GM19395 (cell line): ENCODE measurements around the gene NFE2L1.
A peak's percentile ranks its signal among the peaks of the same experiment; 100 is the strongest.
"Not testable (repeated sequence)": the region's sequence is repeated elsewhere in the genome, so short reads cannot be mapped to it uniquely, and the experiment has no call there.

ENCODE experiments used
- ATAC-seq: cut with Tn5 transposase; IDR thresholded peaks from one replicate; pipeline ENCODE4 v1.9.1; 2021; ENCODE audit warnings: mild to moderate bottlenecking, moderate library complexity; ENCODE audit not compliant: unreplicated experiment

Gene NFE2L1

DNA sequence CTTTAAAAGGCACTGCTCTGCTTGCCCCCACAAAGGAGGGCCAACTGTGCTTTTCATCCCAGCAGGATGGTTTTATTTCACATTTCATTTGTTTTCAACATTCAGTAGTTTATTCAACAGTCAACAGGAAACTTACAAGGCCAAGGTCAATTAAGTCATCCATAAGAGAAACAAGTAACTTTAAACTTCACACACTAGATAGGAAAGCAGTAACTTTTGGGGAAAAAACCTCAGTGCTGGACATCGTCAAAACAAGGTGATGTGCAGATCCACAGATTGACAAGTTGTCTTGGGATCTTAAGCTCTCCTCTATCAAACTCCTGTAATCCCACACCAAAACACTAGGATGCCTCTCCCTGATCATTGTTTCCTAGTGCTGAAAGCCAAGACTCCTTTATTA lies 18.5 kb downstream of the NFE2L1 start:
- no peak for ATAC-seq

GRCh38 chr17:48067245-48067644 lies 19.1 kb downstream of the NFE2L1 start:
- ATAC-seq = no peak

- ATAC-seq = not testable (repeated sequence)
Observed at GRCh38 chr17:48067808-48068207, 19.6 kb downstream of the NFE2L1 start.

GRCh38 chr17:48068491-48068961 lies 20.4 kb downstream of the NFE2L1 start:
- ATAC-seq = no peak

DNA sequence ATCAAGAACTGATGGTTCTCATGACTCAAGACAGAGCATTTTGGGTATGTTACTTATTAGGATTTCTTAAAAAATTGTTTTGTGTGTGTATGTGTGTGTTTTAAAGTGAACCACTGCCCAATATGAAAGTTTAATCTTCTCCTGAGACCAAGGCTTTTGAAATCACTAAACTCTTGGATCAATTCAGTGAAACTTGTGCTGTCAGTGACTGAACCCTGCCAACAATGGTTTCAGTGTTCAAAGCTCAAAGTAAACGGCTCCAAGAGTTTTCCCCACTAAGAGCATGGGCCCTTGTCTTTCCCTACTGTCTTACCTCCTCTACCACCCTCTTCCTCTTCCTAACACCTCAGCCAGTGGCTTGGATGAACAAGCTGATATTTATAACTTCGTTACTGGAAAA lies 22.0 kb downstream of the NFE2L1 start:
- ATAC-seq = no peak

DNA sequence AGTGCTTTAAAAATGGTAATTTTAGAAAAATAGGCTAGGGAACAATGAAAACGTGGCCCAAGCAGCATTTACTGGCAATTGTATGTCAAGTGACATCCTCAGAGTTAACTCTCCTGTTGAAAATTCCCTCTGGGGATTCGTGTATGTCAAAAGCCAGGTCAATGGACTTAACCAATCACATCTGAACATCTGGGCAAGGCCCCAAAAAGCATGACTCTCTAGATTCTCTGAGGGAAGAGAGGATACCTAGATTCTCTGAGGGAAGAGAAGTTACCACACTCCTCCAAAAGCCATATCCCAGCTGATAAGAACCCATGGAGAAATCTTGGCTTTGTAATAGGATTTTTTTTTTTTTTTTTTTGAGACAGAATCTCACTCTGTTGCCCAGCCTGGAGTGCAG lies 23.5 kb downstream of the NFE2L1 start:
- ATAC-seq = no peak

GRCh38 chr17:48072811-48073210 lies 24.7 kb downstream of the NFE2L1 start:
- not testable (repeated sequence) for ATAC-seq

DNA sequence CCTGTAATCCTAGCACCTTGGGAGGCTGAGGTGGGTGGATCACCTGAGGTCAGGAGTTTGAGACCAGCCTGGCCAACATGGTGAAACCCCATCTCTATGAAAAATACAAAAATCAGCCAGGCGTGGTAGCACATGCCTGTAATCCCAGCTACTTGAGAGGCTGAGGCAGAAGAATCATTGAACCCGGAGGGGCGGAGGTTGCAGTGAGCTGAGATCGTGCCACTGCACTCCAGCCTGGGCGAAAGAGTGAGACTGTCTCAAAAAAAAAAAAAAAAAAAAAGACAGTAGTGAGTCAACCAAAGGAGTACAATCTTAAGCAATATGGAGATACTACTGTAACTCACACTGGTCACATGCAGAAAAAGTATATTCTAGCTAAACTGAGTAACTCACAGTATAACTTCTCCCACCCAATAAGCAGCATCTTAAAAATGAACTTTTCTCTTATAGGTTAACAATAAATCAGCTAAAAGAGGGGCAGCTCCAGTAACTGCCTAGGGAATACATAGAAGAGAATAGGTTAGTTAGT lies 25.5 kb downstream of the NFE2L1 start:
- not testable (repeated sequence) for ATAC-seq

GRCh38 chr17:48074322-48075081 lies 26.3 kb downstream of the NFE2L1 start:
- no peak for ATAC-seq

DNA sequence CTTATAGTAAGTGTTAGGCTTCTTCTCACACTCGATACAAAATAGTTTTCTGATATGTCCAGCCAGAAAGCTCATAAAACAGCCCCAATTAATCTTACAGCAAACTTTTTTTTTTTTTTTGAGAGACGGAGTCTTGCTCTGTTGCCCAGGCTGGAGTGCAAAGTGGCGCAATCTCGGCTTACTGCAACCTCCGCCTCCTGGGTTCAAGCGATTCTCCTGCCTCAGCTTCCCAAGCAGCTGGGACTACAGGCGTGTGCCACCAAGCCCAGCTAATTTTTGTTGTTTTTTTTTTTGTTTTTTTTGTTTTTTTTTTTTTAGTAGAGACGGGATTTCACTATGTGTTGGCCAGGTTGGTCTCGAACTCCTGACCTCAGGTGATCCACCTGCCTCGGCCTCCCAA lies 29.0 kb downstream of the NFE2L1 start:
- ATAC-seq = not testable (repeated sequence)

DNA sequence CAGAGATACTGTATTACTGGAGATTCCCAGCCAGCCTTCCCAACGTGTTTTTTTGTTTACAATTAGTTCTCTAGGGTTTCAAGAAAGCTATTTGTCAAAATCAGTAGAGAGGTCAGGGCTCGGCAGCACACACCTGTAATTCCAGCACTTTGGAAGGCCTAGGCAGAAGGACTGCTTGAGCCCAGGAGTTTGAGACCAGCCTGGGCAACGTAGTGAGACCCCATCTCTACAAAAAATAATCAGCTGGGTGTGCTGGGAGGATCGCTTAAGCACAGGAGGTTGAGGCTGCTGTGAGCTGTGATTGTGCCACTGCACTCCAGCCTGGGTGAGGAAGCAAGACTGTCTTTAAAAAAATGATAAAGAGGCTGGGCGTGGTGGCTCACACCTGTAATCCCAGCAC lies 33.7 kb downstream of the NFE2L1 start:
- ATAC-seq = no peak

DNA sequence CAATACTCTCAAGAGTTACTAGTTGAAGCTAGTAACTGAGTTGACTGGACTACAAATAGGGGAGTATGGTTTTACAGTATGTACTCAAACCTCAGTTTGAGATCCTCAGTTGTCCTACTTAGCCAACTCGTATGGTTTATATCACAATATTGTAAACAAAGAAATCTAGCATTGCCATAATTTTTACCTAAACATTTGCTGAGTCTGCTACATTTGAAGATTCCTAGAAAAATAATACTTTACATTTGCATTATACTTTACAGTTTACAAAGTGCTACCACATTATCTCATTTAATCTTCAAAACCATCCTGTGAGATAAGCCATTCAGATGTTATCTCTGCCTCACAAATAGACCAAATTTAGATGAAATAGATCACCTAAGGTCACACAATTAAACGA lies 36.8 kb downstream of the NFE2L1 start:
- ATAC-seq = no peak

DNA sequence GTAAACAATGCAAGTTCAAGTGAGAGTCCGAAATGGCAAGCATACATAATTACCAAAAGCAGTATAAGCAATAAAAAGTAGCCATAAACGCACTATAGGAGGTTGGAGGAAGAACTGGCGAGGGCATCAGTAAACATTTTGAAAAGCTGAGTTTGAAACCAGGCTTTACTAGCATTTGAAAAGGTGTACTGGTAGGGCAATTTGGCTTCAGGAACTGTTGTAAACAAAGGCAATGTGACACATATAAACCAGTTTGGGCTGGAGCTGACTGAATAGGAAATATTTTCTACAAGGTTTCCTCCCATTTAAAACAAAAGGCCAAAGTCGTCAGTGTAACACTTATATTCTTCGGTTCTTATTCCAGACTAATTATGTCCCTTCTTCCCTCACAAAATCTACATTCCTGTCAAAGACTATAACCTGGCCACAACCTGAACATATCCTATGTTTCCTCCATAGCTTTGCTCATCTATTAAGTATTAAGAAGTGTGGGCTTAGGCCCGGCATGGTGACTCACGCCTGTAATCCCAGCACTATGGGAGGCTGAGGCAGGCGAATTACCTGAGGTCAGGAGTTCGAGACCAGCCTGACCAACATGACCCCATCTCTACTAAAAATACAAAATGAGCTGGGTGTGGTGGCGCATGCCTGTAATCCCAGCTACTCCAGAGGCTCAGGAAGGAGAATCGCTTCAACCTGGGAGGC lies 45.3 kb downstream of the NFE2L1 start:
- ATAC-seq = no peak

DNA sequence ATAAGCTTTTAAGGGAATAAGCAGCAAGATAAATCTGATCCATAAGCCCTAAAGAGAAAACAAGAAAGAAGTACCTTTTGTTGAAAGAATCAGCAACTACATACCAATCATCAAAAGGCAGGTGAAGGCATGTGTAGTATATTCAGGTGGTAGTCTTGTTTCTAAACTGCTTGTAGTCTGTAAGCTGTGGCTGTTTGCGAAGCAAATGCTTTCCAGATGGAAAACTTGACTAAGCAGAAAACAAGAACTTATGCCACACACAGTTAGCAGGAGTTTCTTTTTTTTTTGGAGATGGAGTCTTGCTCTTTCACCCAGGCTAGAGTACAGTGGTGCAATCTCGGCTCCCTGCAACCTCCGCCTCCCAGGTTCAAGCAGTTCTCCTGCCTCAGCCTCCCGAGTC lies 47.5 kb downstream of the NFE2L1 start:
- ATAC-seq = no peak

DNA sequence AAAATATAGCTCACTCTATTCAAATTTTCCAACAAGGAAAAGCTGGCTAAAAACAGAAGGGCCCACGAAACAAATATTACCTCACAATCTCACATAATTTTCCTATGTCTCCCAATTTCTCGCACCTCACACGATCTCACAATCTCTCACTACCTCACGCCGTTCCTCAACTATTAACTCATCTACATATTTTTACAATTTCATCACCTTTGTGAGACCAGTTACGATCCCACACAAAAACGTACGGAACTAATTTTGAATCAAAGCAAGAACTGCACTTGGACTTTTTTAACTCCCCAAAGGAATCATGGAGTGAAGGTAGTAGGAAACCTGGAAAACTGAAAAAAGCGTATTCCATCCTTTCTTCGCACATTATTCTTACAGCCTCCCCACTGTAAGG lies 52.0 kb downstream of the NFE2L1 start:
- no peak for ATAC-seq

DNA sequence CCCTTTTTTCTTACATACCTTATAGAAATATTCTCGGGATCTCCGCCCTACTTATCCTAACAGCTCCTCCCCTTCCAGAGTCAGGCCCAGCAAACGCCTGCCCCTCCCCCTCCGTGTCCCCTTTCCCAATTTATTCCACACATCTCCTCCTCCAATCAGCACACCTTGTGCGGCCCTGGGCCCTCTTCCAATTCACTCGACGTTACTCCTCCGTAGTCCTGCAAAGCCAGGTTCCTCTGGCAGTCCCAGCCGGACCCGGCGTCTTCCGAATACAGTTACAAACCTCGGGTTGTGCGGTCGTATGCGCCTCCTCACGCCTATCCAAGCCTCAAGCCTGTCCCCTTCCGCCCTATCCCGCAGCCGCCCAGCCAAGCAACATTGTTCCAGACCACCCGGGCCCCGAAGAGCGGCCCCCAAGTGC lies 52.4 kb downstream of the NFE2L1 start:
- no peak for ATAC-seq

DNA sequence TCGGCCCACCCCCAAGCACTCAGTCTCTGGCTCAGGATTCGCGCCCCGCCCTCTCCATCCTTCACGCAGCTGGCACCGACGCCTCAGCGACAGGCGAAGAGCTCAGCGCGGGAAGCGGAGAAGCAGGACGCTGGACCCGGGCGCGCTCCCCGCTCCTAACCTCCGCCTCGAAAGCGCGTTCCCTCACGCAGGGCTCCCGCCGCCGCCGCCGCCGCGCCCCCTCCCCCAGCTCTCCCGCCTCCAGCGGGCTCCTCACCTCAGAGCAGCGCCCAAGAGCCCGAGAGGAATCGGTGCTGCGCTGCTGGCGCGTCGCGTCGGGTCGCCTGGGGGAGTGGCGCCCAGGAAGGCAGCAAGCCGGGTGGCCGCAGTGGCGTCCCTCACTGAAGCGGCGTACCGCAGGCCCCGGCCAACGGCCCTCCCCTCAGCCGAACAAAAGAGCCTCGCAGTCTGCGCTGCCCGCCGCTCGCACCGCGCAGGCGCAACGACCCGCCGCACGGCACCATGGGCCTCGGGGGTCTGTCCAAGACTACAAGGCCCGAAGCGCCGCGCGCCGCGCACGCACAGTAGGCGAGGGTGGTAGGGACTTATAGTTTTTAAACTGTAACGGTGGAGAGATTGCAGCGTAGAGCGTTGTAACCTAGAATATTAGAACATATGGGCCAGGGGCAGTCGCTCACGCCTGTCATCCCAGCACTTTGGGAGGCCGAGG lies 53.0 kb downstream of the NFE2L1 start, which contains the start of gene CBX1:
Gene CBX1, minus strand, starts transcription at position 467 of the 709 bp plus-strand sequence. CDS start 24,474 bp downstream, outside the sequence.
- peak; percentile 91 for ATAC-seq

DNA sequence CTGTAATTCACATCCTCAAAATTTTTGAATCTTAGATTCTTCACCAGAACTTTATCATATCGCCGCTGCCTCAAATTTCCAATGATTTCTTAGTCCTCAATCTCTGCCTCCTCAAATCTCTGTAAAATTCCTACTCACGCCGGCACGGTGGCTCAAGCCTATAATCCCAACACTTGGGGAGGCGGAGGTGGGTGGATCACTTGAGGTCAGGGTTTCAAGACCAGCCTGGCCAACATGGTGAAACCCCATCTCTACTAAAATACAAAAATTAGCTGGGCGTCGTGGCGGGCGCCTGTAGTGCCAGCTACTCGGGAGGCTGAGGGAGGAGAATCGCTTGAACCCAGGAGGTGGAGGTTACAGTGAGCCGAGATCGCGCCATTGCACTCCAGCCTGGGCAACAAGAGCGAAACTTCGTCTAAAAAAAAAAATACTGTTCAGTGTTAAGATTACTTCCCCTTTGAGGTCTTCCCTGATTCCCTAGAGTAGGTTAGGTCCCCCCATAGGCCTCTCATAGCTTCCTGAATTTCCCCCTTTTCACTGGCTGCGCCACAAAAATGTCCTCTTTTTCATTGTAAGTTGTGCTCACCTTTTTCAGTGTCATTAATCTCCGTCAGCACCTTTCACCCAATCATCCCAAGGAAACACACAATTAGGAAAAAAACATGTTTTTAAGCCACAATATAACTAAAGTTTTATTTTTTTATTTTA lies 54.0 kb downstream of the NFE2L1 start:
- no peak for ATAC-seq

DNA sequence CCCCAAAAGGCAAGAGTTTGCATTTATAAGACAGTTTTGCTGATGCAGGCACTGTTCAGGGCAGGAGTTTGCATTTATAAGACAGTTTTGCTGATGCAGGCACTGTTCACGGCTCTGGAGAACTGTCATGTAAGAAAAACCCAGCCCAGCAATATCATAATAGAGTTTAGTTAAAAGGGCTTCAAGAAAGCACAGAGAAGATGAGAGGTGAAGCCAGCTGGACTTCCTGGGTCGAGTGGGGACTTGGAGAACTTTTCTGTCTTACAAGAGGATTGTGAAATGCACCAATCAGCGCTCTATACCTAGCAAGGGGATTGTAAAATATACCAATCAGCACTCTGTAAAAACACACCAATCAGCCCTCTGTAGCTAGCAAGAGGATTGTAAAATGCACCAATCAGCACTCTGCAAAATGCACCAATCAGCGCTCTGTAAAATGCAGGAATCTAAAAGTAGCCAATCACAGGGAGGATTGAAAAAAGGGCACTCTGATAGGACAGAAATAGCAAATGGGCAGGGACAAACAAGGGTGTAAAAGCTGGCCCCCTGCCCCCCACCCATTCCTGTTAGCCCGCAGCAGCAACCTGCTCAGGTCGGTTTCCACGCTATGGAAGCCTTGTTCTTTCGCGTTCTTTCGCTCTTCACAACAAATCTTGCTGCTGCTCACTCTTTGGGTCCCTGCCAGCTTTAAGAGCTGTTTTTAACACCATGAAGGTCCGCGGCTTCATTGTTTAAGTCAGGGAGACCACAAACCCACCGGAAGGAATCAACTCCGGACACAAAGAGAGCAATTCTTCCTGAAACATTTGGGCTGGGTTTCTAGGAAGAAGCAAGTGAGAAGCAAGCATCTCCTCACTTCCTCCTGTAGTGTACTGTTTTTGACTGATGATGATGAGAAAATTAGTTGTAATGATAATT lies 54.9 kb downstream of the NFE2L1 start:
- ATAC-seq = no peak

- ATAC-seq = no peak
Observed at GRCh38 chr17:48104440-48104839, 56.3 kb downstream of the NFE2L1 start.
